Adipose tissue (tissue), 3 donors: Measurements from ENCODE around the gene ATP11A. TPM values are rescaled to one million over a fixed set of nuclear protein-coding genes. Genes with fewer than 3 reads are reported as not detected.

ENCODE experiments used
- H3K27ac ChIP-seq: one replicate; pipeline ENCODE4 v1.5.1; 2013; ENCODE audit warnings: low read depth, low read length
- WGBS, 3 donors: extraction: QIAGEN DNeasy Blood & Tissue Kit; methylation state at CpG; one replicate each; pipeline ENCODE4 v1.1.7; 2013; 5-methylcytosine and 5-hydroxymethylcytosine counted together
- polyA plus RNA-seq, 3 donors: library from polyadenylated mRNA; stranded (reverse); fragments of 200-250 nt; gene quantifications; one replicate each; pipeline ENCODE4 v1.2.3, GENCODE V29; 2013
- donor health status: healthy with polysubstance abuse.
- donor health status: Bipolar disorder and iron deficiency.
- donor health status: healthy.

Gene ATP11A
- polyA plus RNA-seq, 3 donors = 8.1 to 12.0 (median 9.9) TPM

- 62 to 70% (median 66%) methylated on average over 3 of the region's 3 CpGs for WGBS, 3 donors
- H3K27ac ChIP-seq = no peak overlapping the region
Measured at GRCh38 chr13:112760435-112760834, 70.6 kb downstream of the ATP11A start.

- 56 to 78% (median 57%) methylated on average over 15 of the region's 15 CpGs for WGBS, 3 donors
- H3K27ac ChIP-seq = no peak overlapping the region
Measured at GRCh38 chr13:112760931-112761330, 71.1 kb downstream of the ATP11A start.

DNA sequence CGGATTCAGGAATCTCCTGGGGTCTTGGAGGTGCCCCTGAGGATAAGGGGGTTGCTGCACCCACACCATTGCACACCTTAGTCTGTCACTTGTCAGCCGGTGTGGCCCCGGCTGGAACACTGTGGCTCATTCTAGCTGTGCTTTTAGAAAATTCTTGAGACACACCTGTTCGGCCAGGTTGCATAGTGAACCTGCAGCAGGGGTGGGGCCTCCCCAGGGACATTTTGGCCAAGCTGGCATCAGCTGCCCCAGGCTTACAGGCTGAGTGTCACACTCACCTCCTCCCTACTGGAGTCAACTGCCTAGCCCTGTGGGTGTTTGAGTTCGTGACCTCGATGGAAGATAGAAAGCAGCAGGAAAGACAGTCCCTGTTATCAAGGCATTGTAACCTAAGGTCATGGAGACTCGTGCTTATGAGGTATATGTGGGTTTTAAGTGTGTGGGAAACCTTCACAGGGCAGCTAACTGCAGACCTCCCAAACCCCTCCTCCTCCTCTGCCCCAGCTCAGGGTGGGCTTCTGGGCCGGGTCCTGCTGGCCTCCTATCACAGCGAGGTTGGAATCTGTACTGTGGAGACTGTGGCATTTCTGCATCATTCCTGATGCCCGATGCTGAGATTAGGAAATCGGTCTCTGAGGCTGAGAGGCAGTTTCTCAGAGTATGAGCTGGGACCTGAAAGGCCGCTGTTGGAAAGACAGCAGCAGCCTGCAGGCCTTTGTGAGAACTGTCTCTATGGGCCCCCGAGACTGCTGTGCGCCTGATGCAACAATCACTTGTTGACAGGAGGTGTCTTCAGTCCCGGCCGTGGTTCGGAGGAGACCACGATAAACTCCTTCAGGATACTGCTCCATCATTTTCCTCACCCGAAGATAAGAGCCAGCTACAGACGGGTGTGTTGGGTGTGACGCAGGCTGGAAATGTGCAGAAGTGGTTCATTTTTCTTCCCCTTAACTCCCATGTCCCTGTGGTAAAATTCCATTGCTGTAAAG, 72.2 kb downstream of the ATP11A start:
- no peak overlapping the region for H3K27ac ChIP-seq
- 70 to 86% (median 71%) methylated on average over 21 of the region's 21 CpGs for WGBS, 3 donors

DNA sequence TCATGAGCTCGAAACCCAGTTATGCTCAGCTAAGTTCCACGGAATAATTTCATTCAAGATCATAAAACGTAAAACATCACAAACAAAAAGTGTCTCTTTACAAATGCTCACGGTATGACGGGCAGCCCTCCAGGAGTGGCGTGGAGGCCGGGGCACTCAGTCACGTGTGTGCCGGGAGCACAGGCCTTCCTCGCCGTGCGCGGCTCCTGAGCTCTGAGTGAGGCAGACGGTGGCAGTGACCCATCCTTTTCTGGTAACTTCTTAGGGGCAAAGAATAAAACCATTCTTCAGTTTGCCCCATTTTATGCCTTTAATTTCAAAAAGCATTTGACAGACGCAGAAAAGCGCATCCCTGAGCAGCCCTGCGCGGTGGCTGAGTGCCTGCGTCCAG, 72.8 kb downstream of the ATP11A start:
- H3K27ac ChIP-seq = no peak overlapping the region
- 80 to 92% (median 84%) methylated on average over 19 of the region's 19 CpGs for WGBS, 3 donors

- H3K27ac ChIP-seq = no peak overlapping the region
- 91% methylated on average over 11 of the region's 11 CpGs for WGBS, 3 donors
Measured at GRCh38 chr13:112764028-112764427, 74.2 kb downstream of the ATP11A start.

GRCh38 chr13:112764864-112765561, 75.2 kb downstream of the ATP11A start:
- 88 to 94% (median 92%) methylated on average over 23 of the region's 23 CpGs for WGBS, 3 donors
- H3K27ac ChIP-seq = no peak overlapping the region

GRCh38 chr13:112765731-112766130, 75.9 kb downstream of the ATP11A start:
- no peak overlapping the region for H3K27ac ChIP-seq
- WGBS, 3 donors = 93 to 95% (median 94%) methylated on average over 24 of the region's 24 CpGs

GRCh38 chr13:112766336-112766735, 76.5 kb downstream of the ATP11A start:
- H3K27ac ChIP-seq = no peak overlapping the region
- 86 to 99% (median 87%) methylated on average over 6 of the region's 6 CpGs for WGBS, 3 donors

DNA sequence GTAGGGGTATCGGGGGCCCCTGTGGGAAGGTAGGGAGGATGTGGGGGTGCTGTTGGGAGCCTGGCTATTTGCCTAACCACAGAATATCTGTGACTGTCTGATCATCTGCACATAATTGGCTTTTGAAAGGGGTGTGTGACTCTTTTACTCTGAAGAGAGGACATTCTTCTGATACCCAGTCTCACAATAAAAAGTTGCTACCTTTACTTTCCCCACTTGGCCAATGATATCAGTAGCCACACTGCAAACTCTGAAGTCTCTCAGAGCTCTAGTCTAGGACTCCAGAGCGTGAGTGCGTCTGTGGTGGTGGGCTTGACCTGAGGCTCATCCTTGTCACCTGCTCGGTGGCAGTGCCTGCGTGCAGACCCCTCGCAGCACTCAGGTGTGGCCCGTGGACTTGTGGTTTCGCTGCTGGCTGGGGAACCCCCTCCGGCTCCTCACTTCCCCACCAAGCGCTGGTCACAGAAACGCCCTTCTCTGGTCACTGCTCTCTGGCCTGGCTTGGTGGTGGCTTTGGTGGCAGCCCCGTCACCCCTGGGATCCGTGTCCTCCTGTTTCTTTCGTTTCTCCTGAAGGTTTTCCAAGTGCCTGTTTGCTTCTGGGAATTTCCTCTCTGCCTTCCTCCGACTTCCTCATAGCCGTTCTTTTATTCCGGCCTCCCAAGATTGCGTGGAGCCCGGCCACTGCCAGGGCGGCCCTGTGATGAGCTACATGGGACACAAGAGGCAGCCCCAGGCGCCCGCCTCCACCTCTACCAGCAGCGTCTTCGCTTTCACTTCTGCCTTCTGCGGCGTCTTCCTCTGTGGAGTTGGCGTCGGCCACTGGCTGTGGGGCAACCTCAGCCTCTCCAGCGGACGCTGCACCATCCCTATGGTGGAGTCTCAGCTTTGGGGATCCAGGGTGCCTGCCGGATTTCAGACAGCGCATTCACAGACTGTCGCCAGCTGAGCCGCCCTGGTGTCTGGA, 78.0 kb downstream of the ATP11A start:
- 79 to 94% (median 81%) methylated on average over 33 to 34 of the region's 34 CpGs for WGBS, 3 donors

DNA sequence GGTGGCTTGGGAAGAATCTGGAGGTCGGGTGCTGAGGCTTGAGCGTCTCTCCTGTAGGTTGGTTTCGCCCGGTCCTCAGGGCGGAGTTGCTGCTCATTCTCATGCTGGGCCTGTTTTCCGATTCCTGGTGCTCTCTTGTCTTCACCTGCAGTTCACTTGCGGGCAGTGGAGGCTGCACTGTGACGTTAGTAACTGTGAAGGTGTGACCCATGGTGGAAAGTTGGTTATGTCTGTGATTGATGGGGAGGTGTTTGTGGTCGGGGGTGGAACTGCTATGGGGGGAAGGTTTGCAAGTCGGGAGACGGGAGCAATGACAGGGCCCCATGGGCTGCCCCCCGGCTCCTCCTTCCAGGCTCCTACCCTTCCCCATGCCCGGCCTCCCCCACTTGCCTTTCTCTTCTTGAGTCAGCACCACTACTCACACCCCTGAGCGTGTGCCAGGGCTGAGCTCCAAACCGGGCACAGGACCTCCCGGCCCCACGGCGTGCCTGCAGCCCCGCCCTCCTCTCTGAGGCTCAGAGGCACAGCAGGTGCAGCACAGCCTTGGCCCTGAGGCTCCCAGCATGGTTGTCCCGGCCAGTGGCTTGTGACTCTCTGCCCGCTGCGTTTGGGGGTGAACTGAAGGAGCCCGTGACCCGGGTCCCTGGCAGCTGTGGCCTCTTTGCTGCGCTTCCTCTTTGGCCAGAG, 79.1 kb downstream of the ATP11A start:
- 78 to 87% (median 84%) methylated on average over 22 to 25 of the region's 25 CpGs for WGBS, 3 donors
- H3K27ac ChIP-seq = no peak overlapping the region

More for the DNA sequence above, 78.0 kb downstream of the ATP11A start:
- H3K27ac ChIP-seq = no peak overlapping the region

- H3K27ac ChIP-seq = no peak overlapping the region
- WGBS, 3 donors = 86 to 89% (median 87%) methylated on average over 18 of the region's 18 CpGs
Measured at GRCh38 chr13:112769615-112770014, 79.8 kb downstream of the ATP11A start.

- no peak overlapping the region for H3K27ac ChIP-seq
- WGBS, 3 donors = 84 to 88% (median 86%) methylated on average over 26 of the region's 26 CpGs
Measured at GRCh38 chr13:112770504-112770903, 80.7 kb downstream of the ATP11A start.

DNA sequence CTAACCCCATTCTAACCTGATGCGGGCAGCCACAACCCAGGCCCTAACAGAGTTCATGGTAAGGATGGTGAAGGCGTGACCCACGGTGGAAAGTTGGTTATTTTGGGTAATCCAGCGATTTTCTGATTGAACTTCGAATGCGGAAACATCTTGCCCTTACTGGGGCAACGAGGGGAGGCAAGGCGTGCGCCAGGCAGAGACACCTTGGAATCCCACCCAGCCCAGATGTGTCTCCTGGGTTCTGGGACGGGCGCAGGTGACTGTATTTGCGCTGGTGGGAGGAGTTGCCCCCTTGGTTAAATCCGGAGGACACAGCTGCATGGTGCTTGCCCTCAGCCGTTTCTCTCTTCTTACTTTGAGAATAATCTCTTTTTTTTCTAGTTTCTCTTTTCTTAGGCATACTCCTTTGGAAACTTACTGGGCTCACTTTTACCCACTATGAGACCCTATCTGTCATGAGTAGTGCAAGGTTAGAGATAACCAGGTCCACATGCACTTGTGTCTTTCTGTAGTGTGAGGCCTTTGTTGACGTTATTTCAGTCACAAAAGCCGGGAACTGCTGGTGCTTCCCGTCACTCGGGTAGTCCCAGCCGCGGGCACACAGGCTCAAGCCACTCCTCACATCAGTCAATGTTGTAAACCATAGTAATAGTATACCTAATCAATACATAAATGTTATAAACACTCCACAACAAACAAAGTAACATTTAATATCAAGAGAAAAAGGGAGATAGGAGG, 81.5 kb downstream of the ATP11A start:
- H3K27ac ChIP-seq = no peak overlapping the region
- 71 to 95% (median 92%) methylated on average over 20 of the region's 20 CpGs for WGBS, 3 donors

- H3K27ac ChIP-seq = no peak overlapping the region
- 37 to 88% (median 87%) methylated on average over 18 of the region's 18 CpGs for WGBS, 3 donors
Measured at GRCh38 chr13:112771877-112772538, 82.2 kb downstream of the ATP11A start.

- H3K27ac ChIP-seq = no peak overlapping the region
- 93 to 97% (median 96%) methylated on average over 10 of the region's 10 CpGs for WGBS, 3 donors
Measured at GRCh38 chr13:112772539-112772909, 82.7 kb downstream of the ATP11A start.

DNA sequence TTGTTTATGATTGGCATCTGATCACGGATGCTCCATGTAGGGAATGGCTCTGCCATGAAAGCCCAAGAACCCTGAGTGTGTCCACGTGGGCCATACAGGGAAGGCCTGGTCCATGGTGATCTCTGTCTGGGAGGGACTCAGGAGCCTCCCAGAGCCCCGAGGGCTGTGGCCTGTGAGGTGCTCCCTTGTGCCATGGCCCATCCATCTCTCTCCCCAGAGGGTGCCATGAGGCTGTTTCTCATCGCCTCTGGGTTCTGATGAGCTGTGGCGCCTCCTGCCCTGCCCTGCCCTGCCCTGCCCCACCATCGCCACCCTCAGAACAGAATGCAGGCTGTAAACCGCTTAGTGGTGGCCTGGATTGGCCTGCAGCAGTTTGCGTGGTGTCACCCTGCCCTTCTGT, 83.1 kb downstream of the ATP11A start:
- H3K27ac ChIP-seq = no peak overlapping the region
- 96 to 98% (median 97%) methylated on average over 8 of the region's 8 CpGs for WGBS, 3 donors
